Measurements from ENCODE around the gene TTC23.
"Not testable (repeated sequence)": the region's sequence is repeated elsewhere in the genome, so short reads cannot be mapped to it uniquely, and the experiment has no call there.

Gene TTC23

DNA sequence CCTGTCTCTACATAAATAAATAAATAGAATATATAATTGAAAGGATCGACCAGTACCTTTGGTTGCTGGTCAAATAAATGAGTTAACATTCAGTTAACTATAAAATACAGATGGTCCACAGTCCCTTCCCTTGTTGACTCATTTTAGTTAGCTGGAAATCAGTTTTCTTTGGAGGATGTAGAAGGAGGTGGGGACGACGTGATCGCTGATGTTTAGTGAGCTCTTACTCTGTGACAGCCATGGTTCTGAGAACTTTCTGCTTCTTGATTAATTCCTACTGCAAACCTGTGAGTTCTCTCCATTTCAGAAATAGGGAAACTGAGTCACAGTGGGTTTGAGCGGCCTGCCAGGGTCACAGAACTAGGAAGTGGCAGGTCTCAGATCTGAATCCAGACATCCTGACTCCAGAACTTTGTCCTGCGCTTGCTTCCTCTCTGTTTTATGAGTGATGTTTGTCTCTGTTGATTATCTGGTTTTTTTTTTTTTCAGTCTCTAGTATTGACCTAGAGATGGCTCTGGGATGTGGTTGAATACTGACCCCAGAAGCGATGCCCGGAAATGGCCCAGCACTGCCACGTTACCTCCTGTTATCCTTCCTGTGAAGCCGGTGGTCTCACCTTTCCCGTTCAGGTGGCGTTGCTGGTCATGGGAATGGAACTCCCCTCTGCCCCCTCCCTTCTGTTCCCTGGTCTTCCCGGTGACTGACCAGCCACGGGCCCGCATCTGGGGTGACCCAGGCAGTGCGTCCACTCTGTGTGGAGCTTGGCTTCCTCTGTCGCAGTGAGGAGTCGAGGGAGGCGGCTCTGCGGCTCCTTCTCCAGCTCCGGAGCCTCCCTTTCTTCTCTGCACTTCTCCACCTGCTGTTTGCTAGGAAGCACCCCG, 126.3 kb downstream of the TTC23 start:
- Mint-ChIP-seq H3K9me3 (no peaks in the 10 kb centered on the region), H3K4me1 (ENCODE audit: low read depth) (no peaks in the 10 kb centered on the region), H3K36me3 (ENCODE audit: low read depth) (no peaks in the 10 kb centered on the region), H3K27ac (no peak overlapping the region), H3K27me3 (no peaks in the 10 kb centered on the region), H3K4me3 (no peak overlapping the region)

- Mint-ChIP-seq H3K27me3 (no peaks in the 10 kb centered on the region), H3K4me1 (ENCODE audit: low read depth) (no peaks in the 10 kb centered on the region), H3K9me3 (no peaks in the 10 kb centered on the region), H3K27ac (no peak overlapping the region), H3K4me3 (no peak overlapping the region), H3K36me3 (ENCODE audit: low read depth) (no peaks in the 10 kb centered on the region)
Observed at GRCh38 chr15:99121691-99122410, 127.5 kb downstream of the TTC23 start.

DNA sequence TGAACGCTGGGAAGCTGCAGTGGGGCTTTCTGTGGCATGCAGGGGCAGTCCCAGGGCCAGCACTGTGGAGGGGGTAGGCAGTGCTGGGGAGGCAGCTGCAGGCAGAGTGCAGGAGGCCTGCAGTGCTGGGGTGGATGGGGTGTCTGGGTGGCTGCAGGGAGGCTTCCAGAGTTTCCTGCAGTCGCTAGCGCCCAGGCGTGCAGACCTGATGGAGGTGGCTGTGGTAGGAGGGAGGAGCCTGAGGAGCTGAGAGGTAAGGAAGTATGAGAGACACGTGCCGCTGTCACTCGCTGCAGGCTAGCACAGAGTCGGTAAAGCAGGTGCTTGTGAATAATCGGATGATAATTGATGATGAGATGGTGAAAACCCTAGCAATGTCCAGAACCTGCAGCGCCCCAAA, 128.2 kb downstream of the TTC23 start:
- no peaks in the 10 kb centered on the region for H3K27me3 Mint-ChIP-seq
- no peaks in the 10 kb centered on the region for H3K36me3 Mint-ChIP-seq (ENCODE audit: low read depth)
- no peaks in the 10 kb centered on the region for H3K9me3 Mint-ChIP-seq
- H3K27ac Mint-ChIP-seq, result no peak overlapping the region
- no peak overlapping the region for H3K4me3 Mint-ChIP-seq
- no peaks in the 10 kb centered on the region for H3K4me1 Mint-ChIP-seq (ENCODE audit: low read depth)

- Mint-ChIP-seq H3K27ac (no peak overlapping the region), H3K36me3 (ENCODE audit: low read depth) (no peaks in the 10 kb centered on the region), H3K27me3 (no peaks in the 10 kb centered on the region), H3K4me1 (ENCODE audit: low read depth) (no peaks in the 10 kb centered on the region), H3K9me3 (no peaks in the 10 kb centered on the region), H3K4me3 (no peak overlapping the region)
Observed at GRCh38 chr15:99120050-99120777, 129.2 kb downstream of the TTC23 start.

- H3K4me1 Mint-ChIP-seq (ENCODE audit: low read depth), result no peaks in the 10 kb centered on the region
- no peak overlapping the region for H3K4me3 Mint-ChIP-seq
- H3K27ac Mint-ChIP-seq, result no peak overlapping the region
- no peaks in the 10 kb centered on the region for H3K27me3 Mint-ChIP-seq
- no peaks in the 10 kb centered on the region for H3K9me3 Mint-ChIP-seq
- no peaks in the 10 kb centered on the region for H3K36me3 Mint-ChIP-seq (ENCODE audit: low read depth)
Observed at GRCh38 chr15:99118801-99119546, 130.4 kb downstream of the TTC23 start.

DNA sequence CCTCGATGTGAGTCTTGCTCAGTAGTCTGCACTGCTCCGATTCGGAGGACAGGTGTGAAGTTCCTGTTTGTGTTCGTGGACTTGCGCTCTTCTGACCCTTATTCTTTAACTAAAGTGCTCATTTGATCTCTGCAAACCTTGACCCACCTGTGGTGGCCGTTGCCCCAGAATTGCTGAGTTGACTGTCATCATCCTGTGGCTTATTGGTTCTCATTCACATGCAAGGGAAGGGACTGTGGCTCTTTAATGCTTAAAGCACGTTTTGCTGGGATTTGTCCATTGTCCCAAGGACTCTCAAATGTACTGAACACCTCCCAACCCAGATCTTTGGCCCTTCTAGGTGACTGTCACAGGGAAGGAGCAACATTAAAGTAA, 131.1 kb downstream of the TTC23 start:
- Mint-ChIP-seq H3K27me3 (no peaks in the 10 kb centered on the region), H3K4me1 (ENCODE audit: low read depth) (no peaks in the 10 kb centered on the region), H3K36me3 (ENCODE audit: low read depth) (no peaks in the 10 kb centered on the region), H3K27ac (no peak overlapping the region), H3K9me3 (no peaks in the 10 kb centered on the region), H3K4me3 (no peak overlapping the region)

DNA sequence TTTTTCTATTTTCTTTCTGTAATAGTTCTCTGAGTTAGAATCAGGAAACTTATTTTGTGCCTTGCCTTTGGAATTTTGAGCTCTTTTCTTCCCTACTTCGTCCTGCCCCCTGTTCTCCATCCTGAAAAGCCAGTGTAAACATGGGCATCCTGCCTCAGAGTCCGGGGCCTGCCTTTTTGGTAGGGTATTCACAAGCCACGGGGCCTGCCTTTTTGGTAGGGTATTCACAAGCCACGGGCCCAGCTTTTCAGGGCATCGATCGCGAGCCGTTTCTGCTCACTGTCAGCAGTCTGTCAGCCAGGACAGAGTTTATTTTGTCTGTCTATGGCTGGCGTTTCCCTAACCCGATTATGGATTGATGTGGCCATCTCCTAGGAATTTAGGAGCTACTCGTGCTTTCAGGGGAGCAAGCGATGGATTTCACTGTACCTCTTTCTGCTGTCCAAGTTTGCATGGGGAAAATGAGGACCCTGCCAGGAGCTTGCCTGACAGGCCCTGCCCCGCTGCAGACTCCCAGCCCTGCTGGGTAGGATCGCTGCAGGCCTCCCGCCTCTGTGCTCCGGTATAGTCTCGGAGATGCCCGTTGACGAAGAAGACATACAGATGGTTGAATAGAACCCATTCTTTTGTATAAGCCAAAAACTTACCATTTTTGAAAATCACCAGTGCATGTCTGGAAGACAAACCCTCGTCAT, 131.7 kb downstream of the TTC23 start:
- Mint-ChIP-seq H3K9me3 (no peaks in the 10 kb centered on the region), H3K4me1 (ENCODE audit: low read depth) (no peaks in the 10 kb centered on the region), H3K36me3 (ENCODE audit: low read depth) (no peaks in the 10 kb centered on the region), H3K27me3 (no peaks in the 10 kb centered on the region), H3K27ac (no peak overlapping the region), H3K4me3 (no peak overlapping the region)

DNA sequence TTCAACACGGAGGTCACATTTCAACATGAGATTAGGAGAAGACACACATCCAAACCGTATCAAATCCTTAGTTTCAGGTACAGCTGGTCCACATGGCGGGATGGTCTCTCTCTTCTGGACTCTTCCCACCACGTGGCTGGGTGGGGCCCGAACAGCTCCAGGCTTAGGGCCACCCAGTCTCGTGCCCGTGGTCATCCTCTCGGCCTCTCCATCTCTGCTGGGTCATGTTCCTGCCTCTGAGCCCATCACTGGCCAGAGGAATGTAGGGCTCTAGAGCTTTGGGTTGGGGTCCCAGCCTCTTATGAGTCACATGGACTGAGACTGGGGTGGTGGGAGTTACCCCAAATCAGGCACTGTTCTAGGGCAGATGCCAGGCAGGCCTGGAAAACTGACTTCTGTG, 132.3 kb downstream of the TTC23 start:
- H3K4me1 Mint-ChIP-seq (ENCODE audit: low read depth), result no peaks in the 10 kb centered on the region
- H3K27me3 Mint-ChIP-seq, result no peaks in the 10 kb centered on the region
- H3K27ac Mint-ChIP-seq, result no peak overlapping the region
- no peak overlapping the region for H3K4me3 Mint-ChIP-seq
- H3K9me3 Mint-ChIP-seq, result no peaks in the 10 kb centered on the region
- no peaks in the 10 kb centered on the region for H3K36me3 Mint-ChIP-seq (ENCODE audit: low read depth)

DNA sequence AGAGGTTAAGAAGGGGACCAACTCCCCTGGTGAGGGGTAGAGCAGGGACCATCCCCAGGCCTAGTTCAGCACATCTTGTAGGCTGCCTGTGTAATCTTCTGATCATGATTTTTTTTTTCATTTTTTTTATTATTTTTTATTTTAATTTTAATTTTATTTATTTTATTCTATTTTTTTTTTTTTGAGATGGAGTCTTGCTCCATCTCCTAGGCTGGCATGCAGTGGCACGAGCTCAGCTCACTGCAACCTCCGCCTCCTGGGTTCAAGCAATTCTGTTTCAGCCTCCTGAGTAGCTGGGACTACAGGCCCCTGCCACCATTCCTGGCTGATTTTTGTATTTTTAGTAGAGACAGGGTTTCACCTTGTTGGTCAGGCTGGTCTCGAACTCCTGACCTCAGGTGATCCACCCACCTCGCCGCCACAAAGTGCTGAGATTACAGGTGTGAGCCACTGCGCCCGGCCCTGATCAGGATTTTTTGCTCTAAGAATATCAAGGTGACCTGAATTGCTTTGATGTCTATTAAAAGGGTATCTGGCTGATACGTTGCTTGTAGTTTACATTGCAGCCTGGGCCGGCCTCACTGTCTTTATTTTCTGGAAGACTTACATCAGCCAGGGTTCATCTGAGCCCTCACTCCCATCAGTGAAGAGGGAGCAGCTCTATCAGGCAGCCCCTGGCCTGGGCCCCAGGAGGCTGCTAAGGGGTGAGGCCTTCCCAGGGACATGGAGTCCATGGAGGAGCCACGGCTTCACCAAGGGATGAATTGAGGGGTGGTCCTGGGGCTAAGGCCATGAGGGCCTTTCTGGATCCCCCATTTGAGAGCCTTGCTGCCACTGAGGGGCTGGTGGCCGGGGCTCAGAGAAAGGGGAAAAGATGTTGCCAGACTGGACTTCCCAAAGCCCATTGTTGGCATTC, 133.8 kb downstream of the TTC23 start:
- Mint-ChIP-seq H3K27me3 (no peaks in the 10 kb centered on the region), H3K9me3 (no peaks in the 10 kb centered on the region), H3K4me3 (no peak overlapping the region), H3K4me1 (ENCODE audit: low read depth) (no peaks in the 10 kb centered on the region), H3K36me3 (ENCODE audit: low read depth) (no peaks in the 10 kb centered on the region), H3K27ac (no peak overlapping the region)

GRCh38 chr15:99114511-99115299, 134.7 kb downstream of the TTC23 start:
- Mint-ChIP-seq H3K4me3 (no peak overlapping the region), H3K27ac (no peak overlapping the region), H3K27me3 (no peaks in the 10 kb centered on the region), H3K36me3 (ENCODE audit: low read depth) (no peaks in the 10 kb centered on the region), H3K4me1 (ENCODE audit: low read depth) (no peaks in the 10 kb centered on the region), H3K9me3 (no peaks in the 10 kb centered on the region)

GRCh38 chr15:99113547-99114271, 135.7 kb downstream of the TTC23 start:
- Mint-ChIP-seq H3K4me3 (no peak overlapping the region), H3K4me1 (ENCODE audit: low read depth) (no peaks in the 10 kb centered on the region), H3K27me3 (peaks cover 7% of the 10 kb centered on the region), H3K36me3 (ENCODE audit: low read depth) (no peaks in the 10 kb centered on the region), H3K27ac (no peak overlapping the region), H3K9me3 (no peaks in the 10 kb centered on the region)

GRCh38 chr15:99111641-99112040, 137.7 kb downstream of the TTC23 start:
- H3K27me3 Mint-ChIP-seq, result peaks cover 17% of the 10 kb centered on the region
- not testable (repeated sequence) for H3K27ac Mint-ChIP-seq; H3K4me1 Mint-ChIP-seq (ENCODE audit: low read depth); H3K9me3 Mint-ChIP-seq; H3K36me3 Mint-ChIP-seq (ENCODE audit: low read depth); H3K4me3 Mint-ChIP-seq
